Endothelial cell of umbilical vein (primary cell): ENCODE measurements around the gene ABCG4. TPM values are rescaled to one million over a fixed set of nuclear protein-coding genes. Genes with fewer than 3 reads are reported as not detected.

ENCODE experiments used
- BruUV-seq: library from RNA; stranded (reverse); fragments of 400-500 nt; replicated peaks from 2 replicates; lab custom pipeline; 2021; lab: Mats Ljungman, UMichigan
- CTCF ChIA-PET: fragments of 300-600, 350-600 bp; sonication (Branson Sonifier 250); formaldehyde crosslinking; loops from one replicate; lab custom pipeline; 2021; ENCODE audit warnings: antibody characterized with exemption, inconsistent platforms; lab: Charles Lee
- POLR2A ChIA-PET: fragments of 300-600, 350-600 bp; sonication (Branson Sonifier 250); formaldehyde crosslinking; loops from one replicate; lab custom pipeline; 2021; ENCODE audit warnings: antibody characterized with exemption, inconsistent platforms; lab: Charles Lee
- DNase-seq: peaks from one replicate; pipeline ENCODE4 v3.0.0-alpha.2; 2011; ENCODE audit warnings: low read depth, low spot score
- FAIRE-seq: peaks from 2 replicates; lab custom pipeline; 2011; peaks lifted over from hg19 to GRCh38; lab: Jason Lieb, UNC
- H2AFZ ChIP-seq: 2 replicates; pipeline ENCODE4 v1.6.0; 2012; ENCODE audit warnings: low read depth, low read length, control low read depth, inconsistent platforms
- H3K27ac ChIP-seq: 2 replicates; pipeline ENCODE4 v1.5.1; 2011; ENCODE audit warnings: low read depth, mild to moderate bottlenecking, control low read depth, low read length, moderate library complexity; ENCODE audit not compliant: insufficient read depth
- H3K27me3 ChIP-seq, 2 experiments: 2 replicates each; pipeline versions ENCODE4 v1.6.0 to v1.6.1; 2011; ENCODE audit warnings: low read length in 2 of 2, mixed read lengths in 1 of 2; ENCODE audit not compliant: control insufficient read depth in 2 of 2, insufficient read depth in 2 of 2
- H3K36me3 ChIP-seq, 2 experiments: 2 replicates in 1 of 2; 3 replicates in 1 of 2; pipeline ENCODE4 v1.5.1; 2011; ENCODE audit warnings: low read length in 2 of 2, mild to moderate bottlenecking in 1 of 2, moderate library complexity in 1 of 2; ENCODE audit not compliant: control insufficient read depth in 2 of 2, insufficient read depth in 2 of 2; ENCODE audit errors: extremely low read depth in 1 of 2
- H3K4me1 ChIP-seq: 3 replicates; pipeline ENCODE4 v1.5.1; 2011; ENCODE audit warnings: mild to moderate bottlenecking, low read length; ENCODE audit not compliant: control insufficient read depth, insufficient read depth; ENCODE audit errors: extremely low read depth
- H3K4me2 ChIP-seq: 2 replicates; pipeline ENCODE4 v1.6.1; 2011; ENCODE audit warnings: low read length, control low read depth, mixed read lengths; ENCODE audit not compliant: insufficient read depth
- H3K4me3 ChIP-seq, 3 experiments: fragments of 200-600 bp in 1 of 3; sonication (generic), shearing (Covaris generic) in 1 of 3; replicated peaks in 1 of 3; 2 replicates each; pipeline ENCODE4 v1.5.1; 2011 to 2016; ENCODE audit warnings: control low read depth in 3 of 3, low read length in 3 of 3, mild to moderate bottlenecking in 2 of 3, inconsistent platforms in 1 of 3, low read depth in 1 of 3, moderate library complexity in 1 of 3; ENCODE audit not compliant: insufficient read depth in 1 of 3
- H3K79me2 ChIP-seq: 2 replicates; pipeline ENCODE4 v1.6.0; 2012; ENCODE audit warnings: low read length, inconsistent platforms; ENCODE audit not compliant: control insufficient read depth, insufficient read depth
- H3K9ac ChIP-seq: replicated peaks from 2 replicates; pipeline ENCODE3; 2011; ENCODE audit warnings: low read length, control low read depth; ENCODE audit not compliant: insufficient read depth; ENCODE audit errors: extremely low read depth
- H3K9me1 ChIP-seq: replicated peaks from 3 replicates; pipeline ENCODE4 v1.6.0; 2011; ENCODE audit warnings: mild to moderate bottlenecking, low read length; ENCODE audit not compliant: control insufficient read depth, insufficient read depth; ENCODE audit errors: extremely low read depth
- H3K9me3 ChIP-seq: replicated peaks from 2 replicates; pipeline ENCODE4 v1.5.1; 2012; ENCODE audit warnings: low read length, inconsistent platforms; ENCODE audit not compliant: control insufficient read depth, insufficient read depth
- H4K20me1 ChIP-seq: replicated peaks from 2 replicates; pipeline ENCODE3; 2011; ENCODE audit warnings: mild to moderate bottlenecking, low read length; ENCODE audit not compliant: control insufficient read depth, insufficient read depth; ENCODE audit errors: extremely low read depth
- EZH2 ChIP-seq: IDR thresholded peaks from 2 replicates; pipeline ENCODE4 v1.6.1; 2012; ENCODE audit warnings: borderline replicate concordance, low read depth, mild to moderate bottlenecking, moderate library complexity, low read length, inconsistent platforms; ENCODE audit not compliant: severe bottlenecking
- FOS ChIP-seq: IDR thresholded peaks from 2 replicates; pipeline ENCODE4 v1.6.1; 2011; ENCODE audit warnings: mild to moderate bottlenecking, low read length, moderate library complexity, borderline replicate concordance; ENCODE audit not compliant: insufficient read depth
- GATA2 ChIP-seq: IDR thresholded peaks from 2 replicates; pipeline ENCODE4 v1.7.0; 2011; ENCODE audit warnings: low read depth, mild to moderate bottlenecking, moderate library complexity, mixed read lengths, low read length; ENCODE audit not compliant: insufficient read length, insufficient read depth
- JUN ChIP-seq: IDR thresholded peaks from 2 replicates; pipeline ENCODE4 v1.6.1; 2011; ENCODE audit warnings: borderline replicate concordance, low read depth; ENCODE audit not compliant: insufficient read length, insufficient read depth
- MYC ChIP-seq: IDR thresholded peaks from one replicate; pipeline ENCODE4 v1.6.1; 2011; ENCODE audit warnings: mild to moderate bottlenecking, low read depth, low read length
- POLR2A ChIP-seq: IDR thresholded peaks from 2 replicates; pipeline ENCODE4 v1.6.1; 2012; ENCODE audit warnings: low read depth, mild to moderate bottlenecking, control low read depth, low read length
- POLR2AphosphoS5 ChIP-seq: IDR thresholded peaks from 2 replicates; pipeline ENCODE4 v1.6.1; 2012; ENCODE audit warnings: low read depth, mild to moderate bottlenecking, control low read depth, low read length, moderate library complexity; ENCODE audit not compliant: insufficient read depth
- dilution Hi-C: fragments of 300-500 bp; cut with MboI; formaldehyde crosslinking; loops from one replicate; pipeline ENCODE4 v1.15.0; 2019; ENCODE audit warnings: low sequenced_read_pairs; ENCODE audit not compliant: extremely low pct_ligation_motif_present
- intact Hi-C: fragments of 100-400 bp; cut with micrococcal nuclease; formaldehyde crosslinking; loops from one replicate; pipeline ENCODE4 v1.10.0; 2022
- polyA plus RNA-seq, 4 experiments: library from polyadenylated mRNA; depleted of rRNA in 3 of 4; stranded (reverse) in 3 of 4; unstranded in 1 of 4; fragments of >200 nt; gene quantifications; 2 replicates each; pipeline versions ENCODE4 v1.2.1 to v1.2.3, GENCODE V29; 2011 to 2012; ENCODE audit warnings: missing spikeins in 1 of 4
- total RNA-seq: library from RNA; stranded (reverse); gene quantifications from 2 replicates; pipeline ENCODE4 v1.2.3, GENCODE V29; 2021
- TF ChIP-seq, protein P1 (sequence below): IDR thresholded peaks from 2 replicates; pipeline ENCODE4 v1.6.1; 2011; ENCODE audit not compliant: insufficient read depth, insufficient read length
- TF ChIP-seq, protein P2 (sequence below), 2 donors: IDR thresholded peaks; 1 replicate in 1 of 2; 2 replicates in 1 of 2; pipeline ENCODE4 v1.5.1; 2011; ENCODE audit warnings: low read length in 2 of 2, mild to moderate bottlenecking in 2 of 2, moderate library complexity in 2 of 2, control low read depth in 1 of 2, inconsistent platforms in 1 of 2, low read depth in 1 of 2; ENCODE audit not compliant: insufficient read depth in 1 of 2; ENCODE audit errors: extremely low read depth in 1 of 2

ABCG4 gene
- total and polyA plus RNA-seq, 2 donors (not counting 3 experiments of a cell fraction or from before 2014, with no cell fraction given), result 1.0 to 1.7 TPM

DNA sequence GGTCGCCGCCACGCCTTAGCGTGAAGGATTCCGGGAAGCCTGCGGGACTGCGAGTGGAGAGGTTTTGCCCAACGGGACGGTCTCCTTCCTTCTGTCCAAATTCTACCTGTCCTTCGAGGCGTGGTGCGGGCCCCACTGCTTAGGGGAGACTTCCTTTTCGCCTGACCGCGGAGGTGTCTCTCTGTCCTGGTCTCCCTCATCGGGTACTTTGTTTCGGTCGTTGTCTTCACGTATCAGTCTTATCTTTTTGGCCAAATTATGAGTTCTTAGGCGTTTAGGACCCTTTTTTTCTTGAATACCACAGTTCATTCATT, 27.1 kb upstream of the ABCG4 start:
- peak overlapping the region; percentile 71 for H2AFZ ChIP-seq
- intact Hi-C loops (loop anchor here (1.0 kb wide), 3 partner anchors 14 to 47 kb away; partner anchors contain the start of genes C2CD2L and NLRX1), dilution Hi-C loops (no loop called here)
- peaks cover 0 to 7% of the 10 kb centered on the region in 2 experiments for H3K36me3 ChIP-seq
- DNase-seq (no peak), FAIRE-seq (no peak)
- ChIA-PET POLR2A (interaction anchor here (0.6 to 2.0 kb wide), 5 partner anchors 14 to 81 kb away, joined by 3 to 7 read pairs (median 4); partner anchors contain the start of genes C2CD2L and DPAGT1), CTCF (interaction anchor here (1.1 to 2.4 kb wide), 8 partner anchors 13 to 217 kb away, joined by 3 to 15 read pairs (median 6); partner anchors contain the start of genes C2CD2L, DPAGT1 and NLRX1)
- peak overlapping the region; percentile 62 to 93 (median 85) for H3K4me3 ChIP-seq
- H3K79me2 ChIP-seq, result peaks cover 13% of the 10 kb centered on the region
- TSS peak; percentile 80 for BruUV-seq
- peak overlapping the region; percentile 4 for H3K27ac ChIP-seq
- H3K9ac ChIP-seq, result peak overlapping the region; percentile 50
- TF ChIP-seq, protein P1, sequence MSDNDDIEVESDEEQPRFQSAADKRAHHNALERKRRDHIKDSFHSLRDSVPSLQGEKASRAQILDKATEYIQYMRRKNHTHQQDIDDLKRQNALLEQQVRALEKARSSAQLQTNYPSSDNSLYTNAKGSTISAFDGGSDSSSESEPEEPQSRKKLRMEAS, result no peak
- TF ChIP-seq FOS (no peak), POLR2A (no peak), EZH2 (no peak), JUN (no peak), MYC (no peak), POLR2AphosphoS5 (no peak), GATA2 (no peak)
- TF ChIP-seq, protein P2, sequence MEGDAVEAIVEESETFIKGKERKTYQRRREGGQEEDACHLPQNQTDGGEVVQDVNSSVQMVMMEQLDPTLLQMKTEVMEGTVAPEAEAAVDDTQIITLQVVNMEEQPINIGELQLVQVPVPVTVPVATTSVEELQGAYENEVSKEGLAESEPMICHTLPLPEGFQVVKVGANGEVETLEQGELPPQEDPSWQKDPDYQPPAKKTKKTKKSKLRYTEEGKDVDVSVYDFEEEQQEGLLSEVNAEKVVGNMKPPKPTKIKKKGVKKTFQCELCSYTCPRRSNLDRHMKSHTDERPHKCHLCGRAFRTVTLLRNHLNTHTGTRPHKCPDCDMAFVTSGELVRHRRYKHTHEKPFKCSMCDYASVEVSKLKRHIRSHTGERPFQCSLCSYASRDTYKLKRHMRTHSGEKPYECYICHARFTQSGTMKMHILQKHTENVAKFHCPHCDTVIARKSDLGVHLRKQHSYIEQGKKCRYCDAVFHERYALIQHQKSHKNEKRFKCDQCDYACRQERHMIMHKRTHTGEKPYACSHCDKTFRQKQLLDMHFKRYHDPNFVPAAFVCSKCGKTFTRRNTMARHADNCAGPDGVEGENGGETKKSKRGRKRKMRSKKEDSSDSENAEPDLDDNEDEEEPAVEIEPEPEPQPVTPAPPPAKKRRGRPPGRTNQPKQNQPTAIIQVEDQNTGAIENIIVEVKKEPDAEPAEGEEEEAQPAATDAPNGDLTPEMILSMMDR (IDR thresholded peaks at IDR 0.05; ENCODE audit: extremely low read depth in 1 of 2, insufficient read depth in 1 of 2, low read depth in 1 of 2, low read length in 2 of 2), result no peak
- H3K27me3 ChIP-seq, result no peaks in the 10 kb centered on the region
- H3K9me1 ChIP-seq, result no peaks in the 10 kb centered on the region
- H3K4me2 ChIP-seq, result peak overlapping the region; percentile 85
- peaks cover 12% of the 10 kb centered on the region for H3K4me1 ChIP-seq
- H3K9me3 ChIP-seq, result no peaks in the 10 kb centered on the region
- no peaks in the 10 kb centered on the region for H4K20me1 ChIP-seq
